ENCODE results near the gene L2HGDH. TPM values are rescaled to one million over a fixed set of nuclear protein-coding genes. Genes with fewer than 3 reads are reported as not detected.

The L2HGDH gene
- total RNA-seq, 1 donor from 2014 or later, result 5.2 TPM

GRCh38 chr14:50285861-50286260 lies 26.2 kb downstream of the L2HGDH start:
- H3K27ac ChIP-seq (ENCODE audit: low read depth, low read length), result no peak overlapping the region
- H3K27ac Mint-ChIP-seq (ENCODE audit: unreplicated experiment), result no peak overlapping the region
- no peaks in the 10 kb centered on the region for H3K4me1 ChIP-seq (ENCODE audit: insufficient read depth, low read length)
- no peaks in the 10 kb centered on the region for H3K9me3 ChIP-seq (ENCODE audit: insufficient read depth, low read depth, low read length)
- no peak overlapping the region for H3K4me2 ChIP-seq (ENCODE audit: low read length)
- H3K9ac ChIP-seq (ENCODE audit: low read length), result no peak overlapping the region
- H3K27me3 ChIP-seq (ENCODE audit: insufficient read depth, low read length), result no peaks in the 10 kb centered on the region
- no peak overlapping the region for H3K4me3 Mint-ChIP-seq (ENCODE audit: unreplicated experiment)
- no peaks in the 10 kb centered on the region for H3K9me3 Mint-ChIP-seq (ENCODE audit: unreplicated experiment)
- no peaks in the 10 kb centered on the region for H3K79me2 ChIP-seq (ENCODE audit: insufficient read depth, low read length)
- no peaks in the 10 kb centered on the region for H3K36me3 ChIP-seq (ENCODE audit: insufficient read depth, low read length)
- no peaks in the 10 kb centered on the region for H3K27me3 Mint-ChIP-seq (ENCODE audit: low read depth, unreplicated experiment)
- no peak overlapping the region for H3K4me3 ChIP-seq (ENCODE audit: insufficient read depth, low read depth, low read length)
- H3K36me3 Mint-ChIP-seq (ENCODE audit: low read depth, unreplicated experiment), result no peaks in the 10 kb centered on the region
- no peaks in the 10 kb centered on the region for H4K20me1 ChIP-seq (ENCODE audit: insufficient read depth, low read length)
- no peak overlapping the region for H2AFZ ChIP-seq (ENCODE audit: low read depth, low read length)
- DNase-seq (ENCODE audit: low read depth) (no peak), FAIRE-seq (no peak)
- H3K4me1 Mint-ChIP-seq (ENCODE audit: low read depth, unreplicated experiment), result no peaks in the 10 kb centered on the region
- TF ChIP-seq EZH2 (IDR thresholded peaks at IDR 0.05; ENCODE audit: insufficient read depth, low read length), result no peak
- no peak for TF ChIP-seq CTCF (IDR thresholded peaks at IDR 0.05; ENCODE audit: insufficient read depth, low read depth, low read length)

- Histone ChIP-seq H3K79me2 (ENCODE audit: insufficient read depth, low read length) (no peaks in the 10 kb centered on the region), H3K27me3 (ENCODE audit: insufficient read depth, low read length) (no peaks in the 10 kb centered on the region), H3K4me3 (ENCODE audit: insufficient read depth, low read depth, low read length) (no peak overlapping the region), H3K27ac (ENCODE audit: low read depth, low read length) (no peak overlapping the region), H2AFZ (ENCODE audit: low read depth, low read length) (no peak overlapping the region), H4K20me1 (ENCODE audit: insufficient read depth, low read length) (no peaks in the 10 kb centered on the region), H3K9me3 (ENCODE audit: insufficient read depth, low read depth, low read length) (no peaks in the 10 kb centered on the region), H3K36me3 (ENCODE audit: insufficient read depth, low read length) (no peaks in the 10 kb centered on the region), H3K9ac (ENCODE audit: low read length) (no peak overlapping the region), H3K4me1 (ENCODE audit: insufficient read depth, low read length) (no peaks in the 10 kb centered on the region), H3K4me2 (ENCODE audit: low read length) (no peak overlapping the region)
- FAIRE-seq (no peak), DNase-seq (ENCODE audit: low read depth) (peak; percentile 35)
- H3K27me3 Mint-ChIP-seq (ENCODE audit: low read depth, unreplicated experiment), result no peaks in the 10 kb centered on the region
- no peaks in the 10 kb centered on the region for H3K36me3 Mint-ChIP-seq (ENCODE audit: low read depth, unreplicated experiment)
- H3K4me1 Mint-ChIP-seq (ENCODE audit: low read depth, unreplicated experiment), result peaks cover 2% of the 10 kb centered on the region
- H3K27ac Mint-ChIP-seq (ENCODE audit: unreplicated experiment), result no peak overlapping the region
- no peak overlapping the region for H3K4me3 Mint-ChIP-seq (ENCODE audit: unreplicated experiment)
- TF ChIP-seq EZH2 (IDR thresholded peaks at IDR 0.05; ENCODE audit: insufficient read depth, low read length) (no peak), CTCF (IDR thresholded peaks at IDR 0.05; ENCODE audit: insufficient read depth, low read depth, low read length) (no peak)
- H3K9me3 Mint-ChIP-seq (ENCODE audit: unreplicated experiment), result no peaks in the 10 kb centered on the region
These were observed 39.5 kb downstream of the L2HGDH start for GRCh38 chr14:50272498-50272897.

GRCh38 chr14:50270932-50271331 lies 41.1 kb downstream of the L2HGDH start:
- peaks cover 2% of the 10 kb centered on the region for H3K4me1 Mint-ChIP-seq (ENCODE audit: low read depth, unreplicated experiment)
- Histone ChIP-seq H3K9ac (ENCODE audit: low read length) (no peak overlapping the region), H3K4me3 (ENCODE audit: insufficient read depth, low read depth, low read length) (no peak overlapping the region), H2AFZ (ENCODE audit: low read depth, low read length) (no peak overlapping the region), H3K36me3 (ENCODE audit: insufficient read depth, low read length) (no peaks in the 10 kb centered on the region), H3K27ac (ENCODE audit: low read depth, low read length) (no peak overlapping the region), H3K9me3 (ENCODE audit: insufficient read depth, low read depth, low read length) (no peaks in the 10 kb centered on the region), H3K4me1 (ENCODE audit: insufficient read depth, low read length) (no peaks in the 10 kb centered on the region), H3K27me3 (ENCODE audit: insufficient read depth, low read length) (no peaks in the 10 kb centered on the region), H3K79me2 (ENCODE audit: insufficient read depth, low read length) (no peaks in the 10 kb centered on the region), H3K4me2 (ENCODE audit: low read length) (no peak overlapping the region), H4K20me1 (ENCODE audit: insufficient read depth, low read length) (no peaks in the 10 kb centered on the region)
- no peaks in the 10 kb centered on the region for H3K36me3 Mint-ChIP-seq (ENCODE audit: low read depth, unreplicated experiment)
- H3K9me3 Mint-ChIP-seq (ENCODE audit: unreplicated experiment), result no peaks in the 10 kb centered on the region
- TF ChIP-seq CTCF (IDR thresholded peaks at IDR 0.05; ENCODE audit: insufficient read depth, low read depth, low read length), result no peak
- no peak for TF ChIP-seq EZH2 (IDR thresholded peaks at IDR 0.05; ENCODE audit: insufficient read depth, low read length)
- FAIRE-seq (no peak), DNase-seq (ENCODE audit: low read depth) (no peak)
- H3K27me3 Mint-ChIP-seq (ENCODE audit: low read depth, unreplicated experiment), result no peaks in the 10 kb centered on the region
- H3K27ac Mint-ChIP-seq (ENCODE audit: unreplicated experiment), result no peak overlapping the region
- no peak overlapping the region for H3K4me3 Mint-ChIP-seq (ENCODE audit: unreplicated experiment)
